Measurements from ENCODE around the gene PAMR1.
"Not testable (repeated sequence)": the region's sequence is repeated elsewhere in the genome, so short reads cannot be mapped to it uniquely, and the experiment has no call there.

The PAMR1 gene

DNA sequence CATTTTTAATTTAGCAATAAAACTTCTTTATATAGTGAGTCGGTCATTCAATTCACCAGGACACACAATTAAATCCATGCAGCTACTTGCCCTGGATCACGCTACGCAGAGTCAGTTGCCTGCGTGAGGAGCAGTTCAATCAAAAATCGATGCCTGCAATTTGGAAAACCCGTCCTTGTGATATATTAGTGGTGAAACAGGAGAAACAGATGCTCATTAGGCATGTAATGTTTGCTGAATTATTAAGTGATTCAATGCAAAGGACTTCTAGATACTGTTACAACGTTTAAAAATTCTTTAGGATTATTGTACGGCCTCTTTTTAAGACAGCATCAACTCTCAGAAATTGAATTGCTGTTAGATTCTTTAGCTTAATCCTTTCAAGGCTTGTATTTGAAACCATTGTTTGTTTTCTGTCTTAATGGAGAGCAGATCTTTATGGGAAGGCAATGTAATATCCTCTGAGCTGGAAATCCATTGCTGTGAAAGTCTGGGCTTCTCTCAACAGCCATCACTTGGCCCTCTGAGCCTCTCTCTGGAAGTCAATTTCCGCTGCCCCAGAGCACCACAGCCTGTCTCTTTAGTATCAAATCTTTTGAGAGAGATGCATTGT lies 20.1 kb upstream of the PAMR1 start:
- DNase-seq (ENCODE audit: low spot score): no peak

DNA sequence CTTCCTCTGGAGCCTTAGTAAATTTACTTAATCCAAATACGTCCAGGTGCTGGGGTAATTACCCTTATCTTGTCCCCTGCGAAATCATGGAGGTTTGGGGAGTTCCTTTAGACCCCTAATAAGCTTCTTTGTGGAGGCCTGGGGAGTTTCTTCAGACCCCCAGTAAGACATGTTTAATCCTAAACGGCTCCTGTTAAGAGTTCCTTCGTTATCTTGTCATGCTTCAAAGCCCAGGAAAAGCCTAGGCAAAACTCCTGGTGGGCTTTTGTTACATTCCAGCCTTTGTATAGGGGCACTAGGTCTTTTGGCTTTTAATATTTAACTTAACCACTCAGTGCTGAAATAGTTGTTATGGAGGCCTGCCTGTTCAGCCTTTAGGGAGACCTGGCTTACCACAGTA lies 18.1 kb upstream of the PAMR1 start:
- no peak for DNase-seq (ENCODE audit: low spot score)

DNA sequence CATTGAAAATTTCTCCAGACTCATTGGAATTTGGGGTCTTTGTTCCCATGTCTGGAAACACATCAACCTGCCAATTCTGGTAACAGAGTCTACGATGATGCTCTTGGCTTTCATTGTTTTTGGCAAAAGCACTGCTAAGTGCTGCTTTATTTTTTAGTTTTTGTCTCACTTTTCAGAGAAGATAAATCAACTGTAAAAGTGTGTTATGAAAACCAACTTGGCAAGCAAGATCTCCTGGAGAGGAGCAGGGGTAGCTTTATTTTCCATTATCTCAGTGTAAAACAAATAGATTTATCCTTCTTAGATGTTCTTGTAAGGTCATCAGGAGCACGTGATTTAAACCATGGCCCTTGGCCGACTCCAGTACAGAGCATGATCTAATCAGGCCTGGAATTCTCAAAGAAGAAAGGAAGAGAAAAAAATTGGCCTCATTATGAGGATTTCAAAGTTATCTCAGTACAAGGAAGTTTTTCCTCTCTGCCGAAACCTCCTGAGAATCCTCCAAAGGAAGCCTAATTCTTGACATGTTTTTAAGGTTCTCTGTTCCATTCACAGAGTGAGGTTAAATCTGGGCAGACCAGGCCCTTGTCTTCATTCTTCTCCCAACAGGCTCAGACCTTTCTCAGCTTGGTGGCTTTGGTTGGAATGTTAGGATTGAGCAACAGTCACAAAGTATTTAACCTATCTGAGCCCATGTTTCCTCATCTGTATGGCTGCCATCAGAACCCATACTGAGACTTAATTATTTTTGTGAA lies 16.4 kb upstream of the PAMR1 start:
- DNase-seq (ENCODE audit: low spot score): peak; percentile 15

DNA sequence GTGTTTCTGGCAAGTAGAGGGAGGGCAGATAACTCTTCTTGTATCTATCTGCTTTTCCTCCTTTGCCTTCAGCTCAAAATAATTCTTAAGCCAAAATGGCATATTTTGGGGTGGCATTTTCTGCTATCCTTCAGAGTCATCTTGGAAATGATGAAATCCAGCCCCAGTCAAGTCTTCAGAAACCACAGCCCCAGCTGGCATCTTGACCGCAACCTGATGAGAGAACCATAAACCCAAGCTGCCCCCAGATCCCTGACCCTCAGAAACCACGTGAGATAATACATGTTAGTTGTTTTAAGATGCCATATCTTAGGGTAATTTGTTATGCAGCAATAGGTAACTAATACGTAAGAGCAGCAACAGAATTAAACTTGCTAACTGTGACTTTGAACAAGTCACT lies 15.1 kb upstream of the PAMR1 start:
- no peak for DNase-seq (ENCODE audit: low spot score)

DNA sequence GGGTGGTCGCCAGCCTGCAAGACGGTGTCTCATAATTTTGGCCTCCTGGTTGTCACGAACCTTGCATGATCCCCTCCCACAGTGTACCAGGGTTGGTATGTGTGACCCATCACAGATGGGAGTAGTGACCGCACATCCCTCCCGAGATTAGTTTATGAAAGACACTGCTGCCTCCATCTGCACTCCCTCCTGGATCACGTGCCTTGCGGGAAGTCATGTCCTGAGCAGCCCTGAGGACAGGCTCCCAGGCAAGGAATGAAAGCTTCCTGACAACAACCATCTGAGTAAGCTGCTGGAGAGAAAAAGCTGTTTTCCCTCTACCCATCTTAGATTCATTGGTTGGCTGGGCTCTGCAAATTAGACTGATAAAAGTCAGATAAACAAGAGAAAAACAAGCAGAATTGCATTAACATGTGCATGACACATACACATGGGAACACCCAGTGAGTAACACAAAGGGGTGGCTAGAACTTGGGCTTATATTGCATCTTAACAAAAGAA lies 14.4 kb upstream of the PAMR1 start:
- DNase-seq (ENCODE audit: low spot score): no peak

GRCh38 chr11:35539256-35539655 lies 13.8 kb upstream of the PAMR1 start:
- no peak for DNase-seq (ENCODE audit: low spot score)

DNA sequence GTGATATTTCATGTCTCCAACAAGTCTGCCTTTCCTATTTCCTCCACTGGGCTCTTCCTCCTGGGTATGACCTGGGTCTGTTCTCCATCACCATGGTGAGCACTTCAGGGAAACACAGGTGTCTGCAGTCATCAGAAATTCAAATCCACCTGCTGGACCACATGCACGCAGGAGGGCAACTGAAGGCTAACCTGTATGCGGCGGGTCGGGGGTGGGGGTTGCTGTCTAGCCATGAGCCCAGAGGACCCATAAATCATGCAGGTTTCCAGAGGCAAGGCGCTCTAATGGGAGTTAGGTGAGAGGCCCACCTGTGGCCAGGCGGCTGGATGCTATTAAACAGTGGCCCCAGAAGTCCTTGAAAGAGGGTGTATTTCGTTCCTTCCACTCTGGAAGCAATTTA lies 11.1 kb upstream of the PAMR1 start:
- DNase-seq (ENCODE audit: low spot score): no peak

- no peak for DNase-seq (ENCODE audit: low spot score)
These were observed 5.8 kb upstream of the PAMR1 start for GRCh38 chr11:35531246-35531645.

GRCh38 chr11:35529971-35530495 lies 4.6 kb upstream of the PAMR1 start:
- no peak for DNase-seq (ENCODE audit: low spot score)

DNA sequence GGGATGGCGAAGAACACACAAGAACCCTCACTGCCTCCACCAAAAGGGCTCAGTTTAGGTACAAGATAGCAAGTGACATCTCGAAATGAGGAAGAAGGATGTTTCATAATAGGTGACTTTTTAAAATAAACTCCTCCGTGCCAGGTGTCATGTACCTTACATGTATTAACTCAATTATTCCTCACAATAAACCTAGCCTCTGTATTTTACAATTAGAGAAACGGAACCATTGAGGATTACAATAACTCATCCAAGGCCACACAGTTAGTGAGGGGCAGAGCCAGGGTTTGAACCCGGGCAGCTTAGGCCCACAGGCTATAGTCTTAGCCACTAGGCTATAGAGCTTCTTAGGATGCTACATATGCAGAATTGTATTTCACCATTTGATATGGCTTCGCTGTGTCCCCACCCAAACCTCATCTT lies 965 bp upstream of the PAMR1 start:
- DNase-seq (ENCODE audit: low spot score): no peak

DNA sequence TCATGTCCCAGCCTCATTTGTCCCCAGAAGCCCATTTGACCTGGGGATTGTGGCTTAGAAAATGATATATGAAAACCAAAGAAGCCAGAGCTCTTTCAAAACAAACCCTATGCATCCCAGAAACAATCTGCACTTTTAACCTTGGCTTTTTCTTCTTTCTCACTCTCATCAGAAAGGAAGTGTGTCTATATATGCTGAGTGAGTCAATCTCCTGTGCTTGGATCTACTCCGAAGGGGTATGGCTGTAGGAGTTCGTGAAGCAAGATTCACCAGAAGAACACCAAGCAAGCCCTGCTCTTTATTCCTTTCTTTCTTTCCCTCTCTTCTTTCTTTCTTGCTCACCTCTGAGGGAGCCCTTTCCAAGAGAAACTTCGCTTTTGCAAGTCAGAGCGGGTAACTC lies 636 bp downstream of the PAMR1 start:
- no peak for DNase-seq (ENCODE audit: low spot score)

DNA sequence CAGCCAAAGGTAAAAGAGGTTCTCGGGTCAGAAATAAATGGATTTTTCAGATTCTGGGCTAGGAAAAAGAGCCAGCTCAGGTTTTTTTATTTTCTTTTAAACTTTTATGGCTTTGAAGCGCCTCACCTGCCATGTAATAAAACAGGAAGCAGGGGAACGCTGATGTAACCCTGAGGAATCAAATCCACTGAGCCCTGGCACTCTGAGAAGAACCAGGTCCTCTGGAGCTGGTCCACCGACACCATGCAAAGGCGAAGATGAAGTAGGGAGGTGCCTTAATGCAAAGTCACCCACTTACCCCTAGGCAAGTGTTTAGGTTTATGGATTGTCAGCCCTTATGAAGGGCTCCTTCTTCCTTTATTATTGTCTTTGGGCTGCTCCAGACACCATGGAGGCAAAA lies 1.6 kb downstream of the PAMR1 start:
- no peak for DNase-seq (ENCODE audit: low spot score)

GRCh38 chr11:35523331-35523768 lies 2.1 kb downstream of the PAMR1 start:
- no peak for DNase-seq (ENCODE audit: low spot score)

- not testable (repeated sequence) for DNase-seq (ENCODE audit: low spot score)
These were observed 3.3 kb downstream of the PAMR1 start for GRCh38 chr11:35522091-35522490.

DNA sequence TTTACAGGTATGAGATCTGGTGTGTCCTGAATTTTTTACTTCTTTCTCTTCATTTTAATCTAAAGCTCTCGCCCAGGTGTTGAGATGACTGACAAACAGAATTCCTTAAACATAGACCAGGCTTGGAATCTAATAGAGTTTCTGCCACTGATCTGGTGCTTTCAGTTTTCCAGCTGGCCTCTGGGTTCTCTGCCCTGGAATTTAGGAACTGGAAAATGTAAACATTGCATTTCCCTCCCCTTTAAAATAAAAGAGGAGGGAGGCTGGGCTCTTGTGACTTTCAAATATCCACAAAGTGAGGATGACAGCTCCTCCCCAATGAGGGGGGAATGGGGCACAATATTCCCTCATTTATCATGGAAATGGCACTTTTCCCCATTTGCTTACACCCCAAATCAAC lies 5.0 kb downstream of the PAMR1 start:
- DNase-seq (ENCODE audit: low spot score): no peak

- no peak for DNase-seq (ENCODE audit: low spot score)
These were observed 6.7 kb downstream of the PAMR1 start for GRCh38 chr11:35518766-35519165.

- DNase-seq (ENCODE audit: low spot score): no peak
These were observed 7.9 kb downstream of the PAMR1 start for GRCh38 chr11:35517481-35517880.

DNA sequence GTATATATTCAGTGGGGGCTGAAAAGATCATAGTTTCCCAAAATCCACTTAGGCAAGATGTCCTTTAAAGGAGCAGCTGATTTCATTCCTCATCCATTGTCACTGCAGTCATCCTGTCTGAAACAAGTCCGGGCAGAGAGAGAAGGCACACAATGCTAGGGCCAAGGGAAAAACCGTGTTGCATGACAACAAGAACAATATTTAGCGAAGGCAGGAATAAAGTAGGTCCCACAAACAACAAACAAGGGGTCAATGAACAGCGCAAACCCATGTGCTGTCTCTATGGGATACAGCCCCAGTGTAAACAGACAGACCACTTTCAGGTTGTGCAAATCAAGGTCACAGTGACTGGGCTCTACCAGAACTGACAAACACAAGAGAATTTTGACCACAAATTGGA lies 9.0 kb downstream of the PAMR1 start:
- DNase-seq (ENCODE audit: low spot score): no peak

GRCh38 chr11:35515224-35515623 lies 10.2 kb downstream of the PAMR1 start:
- no peak for DNase-seq (ENCODE audit: low spot score)

DNA sequence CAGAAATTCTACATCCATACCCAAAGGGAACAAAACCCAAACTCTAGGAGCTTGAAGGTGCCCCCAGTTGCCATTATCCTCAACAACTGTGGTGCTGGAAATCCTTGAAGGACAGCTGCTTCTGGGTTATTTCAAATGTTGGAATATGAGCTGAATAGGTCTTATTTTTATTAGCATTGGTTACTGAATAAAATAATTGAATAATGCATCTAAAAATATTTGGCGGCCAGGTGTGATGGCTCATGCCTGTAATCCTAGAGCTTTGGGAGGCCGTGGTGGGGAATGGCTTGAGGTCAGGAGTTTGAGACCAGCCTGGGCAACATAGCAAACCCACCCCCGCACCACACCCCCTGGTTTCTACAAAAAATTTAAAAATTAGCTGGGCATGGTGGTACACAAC lies 10.9 kb downstream of the PAMR1 start:
- DNase-seq (ENCODE audit: low spot score): no peak

GRCh38 chr11:35511666-35512065 lies 13.8 kb downstream of the PAMR1 start:
- DNase-seq (ENCODE audit: low spot score): no peak

- no peak for DNase-seq (ENCODE audit: low spot score)
These were observed 17.7 kb downstream of the PAMR1 start for GRCh38 chr11:35507688-35508087.

DNA sequence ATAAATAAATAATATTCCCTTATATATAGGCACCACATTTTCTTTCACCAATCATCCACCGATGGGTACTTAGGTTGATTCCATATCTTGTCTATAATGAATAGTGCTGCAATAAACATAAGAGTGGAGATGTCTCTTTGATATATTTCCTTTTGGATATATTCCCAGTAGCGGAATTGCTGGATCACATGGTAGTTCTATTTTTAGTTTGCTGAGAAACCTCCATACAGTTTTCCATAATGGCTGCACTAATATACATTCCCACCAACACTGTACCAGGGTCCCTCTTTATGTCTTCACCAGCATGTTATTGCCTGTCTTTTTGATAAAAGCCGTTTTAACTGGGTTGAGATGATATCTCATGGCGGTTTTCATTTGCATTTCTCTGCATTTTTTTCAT lies 23.6 kb downstream of the PAMR1 start:
- no peak for DNase-seq (ENCODE audit: low spot score)

Data from putamen (tissue), 1 donor.